Measurements from ENCODE around the gene STAM.

The STAM gene

DNA sequence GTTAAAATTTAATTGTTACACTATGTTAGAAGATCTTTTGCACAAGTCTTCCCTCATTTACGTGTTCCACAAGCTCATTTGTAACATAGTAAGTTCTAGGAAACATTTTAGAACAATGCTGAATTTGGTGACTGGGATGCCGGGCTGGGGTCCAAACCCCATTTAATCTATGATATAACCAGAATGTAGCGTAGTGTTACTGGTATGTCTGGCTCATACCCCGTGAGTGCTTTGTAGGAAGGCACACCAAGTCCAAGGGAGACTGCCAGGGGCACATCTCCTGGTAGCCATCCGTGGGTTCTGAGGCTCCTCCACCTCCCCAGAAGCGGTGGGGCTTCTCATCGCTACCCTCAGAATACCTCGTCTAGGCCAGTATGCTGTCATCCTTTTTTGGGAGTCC, 86.7 kb downstream of the STAM start:
- DNase-seq (ENCODE audit: low read depth), result no peak

DNA sequence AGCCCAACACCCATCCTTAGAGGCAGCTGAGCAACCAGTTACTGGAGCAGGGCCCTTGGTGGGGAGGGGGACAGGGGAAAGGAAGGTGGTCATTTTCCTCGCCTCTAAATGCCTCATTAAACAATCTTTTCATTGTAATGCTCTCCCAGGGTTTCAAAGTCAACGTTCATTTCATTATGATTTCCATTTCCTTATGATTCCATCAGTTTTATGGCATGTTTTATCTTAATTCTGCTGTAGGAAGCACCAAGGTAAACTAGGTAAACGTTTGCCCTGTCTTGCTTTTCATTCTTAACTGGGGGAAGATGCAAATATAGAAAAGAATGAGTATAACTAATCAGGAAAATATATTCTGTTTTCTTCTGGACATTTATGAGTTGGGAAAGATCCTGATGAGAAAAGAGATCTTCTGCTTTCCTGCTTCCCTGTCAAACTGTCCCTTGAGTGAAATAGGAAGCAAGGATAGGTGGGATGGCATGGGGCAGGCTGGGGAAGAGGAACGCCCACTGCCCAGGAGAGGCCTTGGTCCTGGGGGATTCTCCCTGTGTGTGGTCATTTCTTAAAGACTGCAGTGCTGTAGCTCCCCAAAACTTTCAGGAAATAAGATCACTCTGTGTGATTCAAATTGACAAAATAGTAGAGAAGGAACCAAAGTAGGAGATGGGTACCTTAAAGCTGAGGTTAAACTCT, 87.5 kb downstream of the STAM start:
- DNase-seq (ENCODE audit: low read depth), result no peak

GRCh38 chr10:17733620-17734019, 89.7 kb downstream of the STAM start:
- DNase-seq (ENCODE audit: low read depth), result no peak

DNA sequence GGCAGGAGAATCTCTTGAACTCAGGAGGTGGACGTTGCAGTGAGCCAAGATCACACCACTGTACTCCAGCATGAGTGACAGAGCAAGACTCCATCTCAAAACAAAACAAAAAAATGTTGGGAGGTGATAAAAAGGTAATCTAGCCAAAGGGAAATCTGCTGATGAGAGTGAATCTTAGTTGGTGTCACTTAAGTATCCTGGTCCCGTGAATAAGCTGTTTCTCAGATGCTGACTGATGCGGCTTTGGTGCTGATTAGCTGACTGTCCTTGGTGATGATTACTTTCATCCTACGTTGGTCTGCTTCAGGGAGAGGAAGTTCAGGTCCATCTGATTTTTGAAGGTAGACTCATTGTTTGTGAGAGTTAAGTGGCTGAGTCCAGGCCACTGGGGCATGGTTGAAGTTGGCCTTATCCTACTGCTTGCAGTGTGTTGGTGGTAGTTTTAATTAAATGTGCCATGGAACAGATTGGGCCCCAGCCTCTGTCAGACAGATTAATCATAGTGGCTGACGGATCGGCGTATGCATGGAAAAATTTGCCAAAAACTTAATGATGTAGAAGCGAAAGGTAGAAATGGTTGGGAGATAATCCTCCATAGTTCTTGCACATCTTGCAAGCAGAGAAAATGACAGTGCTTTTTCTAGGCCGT, 90.6 kb downstream of the STAM start:
- no peak for DNase-seq (ENCODE audit: low read depth)

DNA sequence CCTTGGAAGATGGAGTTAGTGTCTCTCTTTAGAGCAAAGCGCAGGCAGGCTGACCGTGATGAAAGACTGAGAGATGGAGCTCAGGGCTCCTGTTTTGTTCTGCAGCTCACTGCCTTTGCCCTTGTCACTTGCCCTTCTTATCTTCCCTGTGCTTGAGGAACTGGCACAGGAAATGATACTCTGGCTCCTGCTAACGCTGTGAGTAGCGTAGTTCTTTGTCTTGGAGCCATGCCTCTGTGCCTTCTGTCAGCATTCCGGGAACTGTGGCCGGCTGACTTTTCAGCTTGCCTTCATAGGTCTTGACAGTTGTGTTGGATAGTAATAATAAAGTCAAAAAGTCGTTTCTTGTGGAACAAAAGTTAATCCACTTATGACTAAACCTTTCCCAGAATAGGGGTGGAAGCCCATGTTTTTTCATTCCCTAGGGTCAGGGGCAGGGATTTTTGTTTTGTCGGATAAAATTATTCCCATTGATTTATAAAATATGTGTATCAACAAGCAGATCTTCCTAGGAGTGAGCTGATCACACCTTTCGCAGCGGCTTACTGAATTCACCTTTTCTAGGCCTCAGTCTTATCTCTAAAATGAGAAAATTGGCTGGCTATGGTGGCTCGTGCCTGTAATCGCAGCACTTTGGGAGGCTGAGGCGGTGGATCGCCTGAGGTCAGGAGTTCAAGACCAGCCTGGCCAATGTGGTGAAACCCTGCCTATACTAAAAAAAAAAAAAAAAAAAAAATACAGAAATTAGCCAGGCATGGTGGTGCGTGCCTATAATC, 91.4 kb downstream of the STAM start:
- DNase-seq (ENCODE audit: low read depth), result no peak

DNA sequence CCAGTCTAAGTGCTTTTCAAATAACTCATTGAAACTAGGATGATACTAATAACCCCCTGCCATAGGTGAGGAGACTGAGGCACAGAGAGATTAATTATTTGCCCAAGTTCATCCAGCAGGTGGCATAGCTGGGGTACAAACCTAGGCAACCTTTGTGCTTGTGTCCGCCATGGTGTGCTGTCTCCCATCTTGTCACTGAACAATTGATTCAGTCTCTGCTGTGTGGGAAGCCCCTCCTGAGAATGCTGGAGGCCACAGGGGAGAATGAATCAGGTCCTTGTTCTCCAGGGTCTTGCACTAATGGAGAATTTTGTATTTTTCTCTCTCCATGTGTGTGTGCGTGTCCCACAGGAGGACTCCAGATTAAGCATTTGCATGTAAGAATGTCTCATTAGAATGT, 92.3 kb downstream of the STAM start:
- DNase-seq (ENCODE audit: low read depth), result no peak

DNA sequence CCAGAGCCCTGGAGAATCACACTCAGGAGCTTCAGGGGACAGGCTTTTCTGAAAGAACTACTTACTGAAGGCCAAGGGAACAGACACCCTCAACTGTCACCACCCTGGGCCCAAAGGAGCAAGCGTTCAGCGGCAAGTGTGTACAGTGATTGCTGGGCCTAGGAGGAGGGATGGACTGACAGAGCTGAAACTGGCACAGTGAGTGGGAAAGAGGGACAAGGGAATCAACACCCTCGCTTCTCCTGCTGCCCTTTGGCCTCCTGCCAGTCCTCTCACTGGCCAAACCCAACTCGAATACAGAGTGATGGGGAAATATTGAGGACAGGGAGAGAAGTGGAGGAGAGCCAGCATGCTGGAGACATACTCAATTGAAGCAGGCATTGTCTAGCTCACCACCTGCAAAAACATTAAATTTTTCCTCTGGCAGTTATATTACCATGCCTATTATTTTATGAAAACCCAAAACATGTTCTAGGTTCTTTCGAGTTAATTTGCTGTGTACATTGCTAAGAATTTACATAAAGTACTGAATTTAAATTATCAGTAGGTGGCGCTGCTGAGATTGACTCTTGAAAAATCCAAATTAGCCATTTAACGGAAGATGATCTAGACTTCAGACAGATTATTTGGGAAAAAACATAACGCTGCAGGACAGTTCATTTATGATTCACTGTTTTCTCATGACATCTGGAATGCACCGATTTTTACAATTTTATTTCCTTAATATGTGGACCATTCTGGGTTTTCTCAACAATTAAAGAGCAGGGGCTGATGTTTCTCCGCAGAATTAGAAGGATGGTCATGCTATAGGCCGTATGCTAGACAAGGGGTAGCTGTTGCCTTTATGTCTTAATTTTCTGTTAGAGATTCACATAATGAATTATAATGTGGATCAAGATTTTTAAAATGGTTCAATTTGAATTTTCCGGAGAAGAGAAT, 93.3 kb downstream of the STAM start:
- no peak for DNase-seq (ENCODE audit: low read depth)

DNA sequence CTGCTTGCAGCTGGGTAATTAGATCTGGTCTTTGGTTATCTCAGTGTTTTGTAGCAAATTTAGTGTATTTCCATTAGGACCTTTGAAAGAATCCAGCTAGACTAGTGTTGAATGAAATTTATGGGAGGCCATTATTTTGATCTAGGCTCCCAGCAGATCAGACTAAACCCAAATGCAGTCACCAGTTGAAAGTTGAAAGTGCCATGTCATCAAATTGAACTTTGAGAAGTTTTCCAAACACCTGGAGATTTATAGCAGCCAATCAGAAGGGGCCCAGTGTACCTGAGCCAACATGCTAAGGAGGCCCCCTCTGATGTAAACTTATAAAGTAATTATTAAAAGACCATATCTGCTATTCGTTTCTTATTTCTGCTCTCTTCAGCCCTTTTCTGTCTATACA, 96.7 kb downstream of the STAM start:
- DNase-seq (ENCODE audit: low read depth), result no peak

DNA sequence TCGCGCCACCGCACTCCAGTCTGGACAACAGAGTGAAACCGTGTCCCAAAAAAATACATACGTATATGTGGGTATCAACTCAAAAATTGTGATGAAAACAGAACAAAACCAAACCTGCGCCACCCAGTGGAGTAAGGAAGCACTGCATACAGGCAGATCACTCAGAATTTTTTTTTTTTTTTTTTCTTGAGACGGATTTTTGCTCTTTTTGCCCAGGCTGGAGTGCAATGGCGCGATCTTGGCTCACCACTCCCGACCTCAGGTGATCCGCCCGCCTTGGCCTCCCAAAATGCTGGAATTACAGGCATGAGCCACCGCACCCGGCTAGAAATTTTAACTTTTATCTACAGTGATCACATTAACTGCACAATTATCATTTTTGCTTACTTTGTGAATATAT, 99.0 kb downstream of the STAM start:
- DNase-seq (ENCODE audit: low read depth), result peak; percentile 19

- no peak for DNase-seq (ENCODE audit: low read depth)
Measured at GRCh38 chr10:17743437-17743836, 99.5 kb downstream of the STAM start.

- DNase-seq (ENCODE audit: low read depth), result no peak
Measured at GRCh38 chr10:17744341-17744861, 100.5 kb downstream of the STAM start.

DNA sequence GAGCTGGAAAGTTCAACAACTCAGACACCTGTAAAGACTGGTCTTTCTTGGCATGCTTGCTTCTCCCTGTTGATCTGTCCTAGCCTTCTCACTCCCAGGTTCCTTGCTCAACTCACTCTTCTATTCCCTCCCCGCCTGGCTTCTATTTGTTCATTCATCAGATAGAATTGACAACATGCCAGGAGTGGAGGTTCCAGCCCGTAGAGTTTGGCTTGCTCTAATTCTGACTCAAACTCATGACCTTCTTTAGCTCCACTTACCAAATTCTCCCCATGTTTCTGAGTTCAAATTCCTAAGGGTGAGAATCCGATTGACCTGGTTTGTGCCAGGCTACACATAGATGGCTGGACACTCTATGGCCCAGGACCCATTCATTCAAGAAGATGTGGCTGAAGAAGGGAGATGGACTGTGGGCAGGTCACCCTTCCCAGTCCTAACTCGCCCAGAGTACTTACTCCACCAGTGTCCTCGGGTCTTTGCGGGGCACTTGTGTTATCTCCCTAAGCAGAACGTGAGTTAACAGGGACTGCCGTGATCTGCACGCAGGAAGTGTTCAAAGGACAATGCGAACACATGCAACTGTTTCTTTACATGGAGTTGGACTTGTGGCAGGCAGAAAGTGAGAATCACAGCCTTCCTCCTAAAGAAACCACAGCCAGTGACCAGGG, 104.1 kb downstream of the STAM start:
- no peak for DNase-seq (ENCODE audit: low read depth)

- DNase-seq (ENCODE audit: low read depth), result no peak
Measured at GRCh38 chr10:17749890-17750289, 105.9 kb downstream of the STAM start.

GRCh38 chr10:17751781-17752445, 108.0 kb downstream of the STAM start, which contains the start of gene TMEM236:
Gene TMEM236 (plus strand): TSS chr10:17752201. CDS start chr10:17752296, 95 bp downstream.
- no peak for DNase-seq (ENCODE audit: low read depth)

DNA sequence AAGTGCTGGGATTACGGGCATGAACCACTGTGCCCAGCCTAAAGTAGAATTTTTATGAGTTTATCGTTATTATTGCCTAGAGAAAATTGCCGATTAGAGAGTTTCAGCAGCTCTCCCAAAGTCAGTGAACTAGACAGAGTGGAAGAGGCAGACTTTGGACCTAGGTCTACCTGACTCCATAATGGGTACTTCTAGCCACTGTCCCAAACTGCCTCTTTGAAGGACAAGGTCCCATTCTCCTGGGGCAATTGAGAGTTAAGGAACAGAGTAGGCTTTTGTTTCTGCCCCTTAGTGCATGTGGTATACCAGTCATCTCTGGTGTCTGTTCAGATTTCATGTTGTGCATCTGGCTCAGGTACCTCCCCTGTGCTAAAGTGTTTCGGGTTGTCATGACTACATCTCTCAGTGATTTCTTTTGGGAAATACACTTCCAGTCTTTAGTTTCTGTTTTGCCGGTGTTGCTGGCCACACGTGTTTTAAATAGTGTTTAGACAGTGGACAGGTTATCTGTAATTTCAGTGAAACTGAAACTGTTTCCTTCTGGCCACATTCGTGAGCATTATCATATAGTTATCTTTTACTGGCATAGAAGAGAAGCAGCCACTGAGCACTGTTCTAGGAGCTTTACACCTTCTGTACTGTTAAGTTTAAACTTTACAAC, 112.7 kb downstream of the STAM start:
- no peak for DNase-seq (ENCODE audit: low read depth)

- DNase-seq (ENCODE audit: low read depth), result no peak
Measured at GRCh38 chr10:17758200-17758599, 114.2 kb downstream of the STAM start.

DNA sequence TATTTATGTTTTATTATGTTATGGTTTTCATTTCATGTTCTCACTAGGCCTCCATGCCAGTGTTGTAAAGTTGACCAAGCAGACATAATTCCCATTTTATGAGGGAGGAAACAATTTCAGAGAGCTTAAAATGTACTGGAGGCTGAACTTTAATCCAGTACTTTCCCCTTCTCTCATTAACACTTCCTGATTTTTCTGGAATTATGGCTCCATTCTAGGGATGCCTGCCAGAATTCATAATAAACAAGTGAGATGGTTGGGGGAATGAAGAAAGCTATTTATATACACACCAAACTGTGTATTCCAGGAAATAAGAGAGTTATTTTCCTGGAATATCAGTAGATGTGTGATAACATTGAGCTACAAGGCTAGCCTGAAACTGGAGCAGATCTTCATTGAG, 114.9 kb downstream of the STAM start:
- no peak for DNase-seq (ENCODE audit: low read depth)

- DNase-seq (ENCODE audit: low read depth), result no peak
Measured at GRCh38 chr10:17764142-17764541, 120.2 kb downstream of the STAM start.

- no peak for DNase-seq (ENCODE audit: low read depth)
Measured at GRCh38 chr10:17765602-17766001, 121.7 kb downstream of the STAM start.
